IMR-90 (cell line): Measurements from ENCODE around the gene SLX9. TPM values are rescaled to one million over a fixed set of nuclear protein-coding genes. Genes with fewer than 3 reads are reported as not detected.
A peak's percentile ranks its signal among the peaks of the same experiment; 100 is the strongest.

Experiments used
- ATAC-seq: fragments of 200-7000 bp; cut with Tn5 transposase; 2 replicates; pipeline ENCODE4 v1.9.1; 2020; ENCODE audit warnings: low read depth, mild to moderate bottlenecking, moderate library complexity
- BruUV-seq: library from RNA; stranded (reverse); fragments of 400-500 nt; replicated peaks from 2 replicates; lab custom pipeline; 2021; lab: Mats Ljungman, UMichigan
- CTCF ChIA-PET: fragments of 300-600 bp; formaldehyde crosslinking; extraction: SDS; loops from one replicate; lab custom pipeline; 2021; ENCODE audit warnings: antibody characterized with exemption; lab: Yijun Ruan, JAX
- POLR2A ChIA-PET: fragments of 300-600 bp; sonication (Branson Sonifier 250); formaldehyde crosslinking; loops from one replicate; lab custom pipeline; 2022; ENCODE audit warnings: antibody characterized with exemption; ENCODE audit not compliant: unreplicated experiment; lab: Charles Lee
- DNase-seq: peaks from one replicate; pipeline ENCODE4 v3.0.0; 2013
- H2AFZ ChIP-seq: replicated peaks from 2 replicates; pipeline ENCODE3; 2013; ENCODE audit warnings: low read length, mild to moderate bottlenecking; ENCODE audit not compliant: poor library complexity
- H2AK5ac ChIP-seq: 2 replicates; pipeline ENCODE4 v1.6.1; 2013; ENCODE audit warnings: low read depth, low read length, inconsistent platforms
- H2AK9ac ChIP-seq: replicated peaks from 2 replicates; pipeline ENCODE3; 2013; ENCODE audit warnings: mild to moderate bottlenecking, low read depth, low read length, moderate library complexity; ENCODE audit not compliant: poor library complexity
- H2BK120ac ChIP-seq: 2 replicates; pipeline ENCODE4 v1.6.1; 2013; ENCODE audit warnings: low read depth, low read length, inconsistent platforms
- H2BK15ac ChIP-seq: 3 replicates; pipeline ENCODE4 v1.6.1; 2013; ENCODE audit warnings: low read depth, low read length, inconsistent platforms
- H2BK20ac ChIP-seq: 2 replicates; pipeline ENCODE4 v1.6.1; 2013; ENCODE audit warnings: low read depth, mild to moderate bottlenecking, inconsistent platforms, low read length, moderate library complexity
- H2BK5ac ChIP-seq: 2 replicates; pipeline ENCODE4 v1.6.1; 2013; ENCODE audit warnings: mild to moderate bottlenecking, low read depth, low read length, inconsistent platforms; ENCODE audit not compliant: poor library complexity, severe bottlenecking
- H3K14ac ChIP-seq: replicated peaks from 2 replicates; pipeline ENCODE4 v1.6.1; 2013; ENCODE audit warnings: low read depth, low read length, inconsistent platforms
- H3K18ac ChIP-seq: 2 replicates; pipeline ENCODE4 v1.6.1; 2013; ENCODE audit warnings: low read depth, low read length, control low read depth
- H3K23ac ChIP-seq: 2 replicates; pipeline ENCODE4 v1.6.1; 2013; ENCODE audit warnings: low read depth, low read length, inconsistent platforms
- H3K27ac ChIP-seq: 2 replicates; pipeline ENCODE4 v1.5.1; 2013; ENCODE audit warnings: mild to moderate bottlenecking, control low read depth, low read length; ENCODE audit not compliant: insufficient read depth
- H3K27me3 ChIP-seq: 2 replicates; pipeline ENCODE4 v1.6.1; 2013; ENCODE audit warnings: low read length; ENCODE audit not compliant: control insufficient read depth, insufficient read depth
- H3K36me3 ChIP-seq: 2 replicates; pipeline ENCODE4 v1.6.1; 2013; ENCODE audit warnings: low read length, mixed read lengths; ENCODE audit not compliant: control insufficient read depth, insufficient read depth
- H3K4ac ChIP-seq: 2 replicates; pipeline ENCODE4 v1.6.1; 2013; ENCODE audit warnings: low read depth, low read length, inconsistent platforms
- H3K4me1 ChIP-seq: 2 replicates; pipeline ENCODE4 v1.6.1; 2013; ENCODE audit warnings: low read length, mixed read lengths; ENCODE audit not compliant: control insufficient read depth, insufficient read depth
- H3K4me2 ChIP-seq: 2 replicates; pipeline ENCODE4 v1.6.1; 2013; ENCODE audit warnings: low read depth, mild to moderate bottlenecking, control low read depth, low read length, moderate library complexity
- H3K4me3 ChIP-seq: 2 replicates; pipeline ENCODE4 v1.5.1; 2013; ENCODE audit warnings: low read depth, mild to moderate bottlenecking, control low read depth, low read length, moderate library complexity; ENCODE audit not compliant: insufficient read depth
- H3K56ac ChIP-seq: 2 replicates; pipeline ENCODE4 v1.6.1; 2013; ENCODE audit warnings: low read length, inconsistent platforms; ENCODE audit not compliant: insufficient read depth; ENCODE audit errors: extremely low read depth
- H3K79me1 ChIP-seq, 2 experiments: 2 replicates each; pipeline ENCODE4 v1.6.1; 2013; ENCODE audit warnings: low read length in 2 of 2, inconsistent platforms in 1 of 2, low read depth in 1 of 2
- H3K9ac ChIP-seq: 2 replicates; pipeline ENCODE4 v1.6.1; 2013; ENCODE audit warnings: low read depth, low read length, control low read depth
- H3K9me1 ChIP-seq: 2 replicates; pipeline ENCODE4 v1.6.1; 2013; ENCODE audit warnings: low read length, inconsistent platforms; ENCODE audit not compliant: insufficient read depth
- H3K9me3 ChIP-seq: 2 replicates; pipeline ENCODE4 v1.6.1; 2013; ENCODE audit warnings: low read length; ENCODE audit not compliant: control insufficient read depth, insufficient read depth
- H4K20me1 ChIP-seq: 2 replicates; pipeline ENCODE4 v1.6.1; 2013; ENCODE audit warnings: low read length, inconsistent platforms; ENCODE audit not compliant: insufficient read depth
- H4K5ac ChIP-seq: 2 replicates; pipeline ENCODE4 v1.6.1; 2013; ENCODE audit warnings: mild to moderate bottlenecking, low read depth, low read length, control low read depth
- H4K8ac ChIP-seq, 2 experiments: 2 replicates each; pipeline ENCODE4 v1.6.1; 2013; ENCODE audit warnings: low read depth in 2 of 2, low read length in 2 of 2, control low read depth in 1 of 2, inconsistent platforms in 1 of 2
- H4K91ac ChIP-seq: 2 replicates; pipeline ENCODE4 v1.6.1; 2013; ENCODE audit warnings: low read depth, low read length, inconsistent platforms; ENCODE audit not compliant: insufficient read depth
- BHLHE40 ChIP-seq: fragments of 150-350 bp; IDR thresholded peaks from 2 replicates; pipeline ENCODE4 v1.6.1; 2016; ENCODE audit warnings: mild to moderate bottlenecking, low read depth, low read length
- CEBPB ChIP-seq: IDR thresholded peaks from 2 replicates; pipeline ENCODE4 v1.6.1; 2012; ENCODE audit warnings: low read depth, low read length, improper control_type of control experiment
- CHD1 ChIP-seq: IDR thresholded peaks from 2 replicates; pipeline ENCODE4 v1.6.1; 2012; ENCODE audit warnings: low read depth, low read length, improper control_type of control experiment
- MAFK ChIP-seq: IDR thresholded peaks from 2 replicates; pipeline ENCODE4 v1.6.1; 2012; ENCODE audit warnings: low read depth, low read length, improper control_type of control experiment
- MAZ ChIP-seq: IDR thresholded peaks from 2 replicates; pipeline ENCODE4 v1.6.1; 2012; ENCODE audit warnings: low read depth, mild to moderate bottlenecking, low read length, improper control_type of control experiment, moderate library complexity, borderline replicate concordance
- MXI1 ChIP-seq: IDR thresholded peaks from 2 replicates; pipeline ENCODE4 v1.6.1; 2012; ENCODE audit warnings: low read depth, mild to moderate bottlenecking, low read length, moderate library complexity, borderline replicate concordance
- POLR2A ChIP-seq: IDR thresholded peaks from 2 replicates; pipeline ENCODE4 v1.6.1; 2012; ENCODE audit warnings: mild to moderate bottlenecking, low read depth, low read length
- RAD21 ChIP-seq: IDR thresholded peaks from 2 replicates; pipeline ENCODE4 v1.6.1; 2012; ENCODE audit warnings: low read length, improper control_type of control experiment
- RCOR1 ChIP-seq: IDR thresholded peaks from 2 replicates; pipeline ENCODE4 v1.6.1; 2012; ENCODE audit warnings: mild to moderate bottlenecking, low read length, improper control_type of control experiment; ENCODE audit not compliant: insufficient replicate concordance
- RFX5 ChIP-seq: IDR thresholded peaks from 2 replicates; pipeline ENCODE4 v1.8.0; 2012; ENCODE audit warnings: low read depth, mild to moderate bottlenecking, low read length, moderate library complexity
- SMC3 ChIP-seq: fragments of 150-350 bp; IDR thresholded peaks from 2 replicates; pipeline ENCODE4 v1.6.1; 2016; ENCODE audit warnings: low read depth, mild to moderate bottlenecking, antibody characterized with exemption, low read length, moderate library complexity
- WGBS, 2 experiments: methylation state at CpG; one replicate each; pipeline versions ENCODE4 v1.1.5 to v1.1.7; 2013; ENCODE audit warnings: missing lambda C conversion rate in 2 of 2; ENCODE audit not compliant: insufficient read length in 1 of 2; ENCODE audit errors: extremely low coverage in 2 of 2; 5-methylcytosine and 5-hydroxymethylcytosine counted together
- dilution Hi-C: fragments of 300-500 bp; cut with HindIII; formaldehyde crosslinking; loops from one replicate; pipeline ENCODE4 v1.14.3; 2018; ENCODE audit warnings: low sequenced_read_pairs; ENCODE audit not compliant: unreplicated experiment
- in situ Hi-C: fragments of 300-500 bp; cut with MboI; formaldehyde crosslinking; loops from 3 replicates; pipeline ENCODE4 v1.14.3; 2019; ENCODE audit warnings: low sequenced_read_pairs, inconsistent platforms, mixed read lengths
- intact Hi-C: fragments of 100-400 bp; cut with micrococcal nuclease; formaldehyde crosslinking; loops from 2 replicates; pipeline ENCODE4 v1.10.0; 2022
- polyA plus RNA-seq, 3 experiments: library from polyadenylated mRNA; depleted of rRNA; stranded (reverse); fragments of >200 nt; gene quantifications; 2 replicates each; pipeline ENCODE4 v1.2.3, GENCODE V29; 2012; ENCODE audit warnings: low replicate concordance in 1 of 3
- total RNA-seq: library from RNA; depleted of rRNA; stranded (reverse); fragments of >200 nt; gene quantifications from 2 replicates; pipeline ENCODE4 v1.2.3, GENCODE V29; 2012
- TF ChIP-seq, protein P1 (sequence below): conservative IDR thresholded peaks from 2 replicates; pipeline ENCODE4 v1.5.1; 2012; ENCODE audit warnings: mild to moderate bottlenecking, low read depth, low read length, improper control_type of control experiment
- TF ChIP-seq, protein P2 (sequence below): fragments of 150-350 bp; IDR thresholded peaks from 2 replicates; pipeline ENCODE4 v1.6.1; 2017; ENCODE audit warnings: mild to moderate bottlenecking, antibody characterized with exemption, low read length, low read depth

Gene SLX9
- total and polyA plus RNA-seq, 2 of the 4 experiments (the other 2 are of a cell fraction), result 10.4 to 21.7 TPM

GRCh38 chr21:45004059-45004422 is 64.2 kb downstream of the SLX9 start (continued):
- no peak for TF ChIP-seq RCOR1
- no peak for TF ChIP-seq MXI1

- CTCF ChIA-PET, result no interaction called here
- no peak overlapping the region for H3K4me2 ChIP-seq
- in situ Hi-C loops, result no loop called here
- TF ChIP-seq SMC3 (no peak), BHLHE40 (no peak), RAD21 (no peak), CHD1 (no peak), MXI1 (no peak), RFX5 (no peak), CEBPB (no peak), POLR2A (no peak), RCOR1 (no peak), MAFK (no peak), MAZ (no peak)
- TF ChIP-seq, protein P1, sequence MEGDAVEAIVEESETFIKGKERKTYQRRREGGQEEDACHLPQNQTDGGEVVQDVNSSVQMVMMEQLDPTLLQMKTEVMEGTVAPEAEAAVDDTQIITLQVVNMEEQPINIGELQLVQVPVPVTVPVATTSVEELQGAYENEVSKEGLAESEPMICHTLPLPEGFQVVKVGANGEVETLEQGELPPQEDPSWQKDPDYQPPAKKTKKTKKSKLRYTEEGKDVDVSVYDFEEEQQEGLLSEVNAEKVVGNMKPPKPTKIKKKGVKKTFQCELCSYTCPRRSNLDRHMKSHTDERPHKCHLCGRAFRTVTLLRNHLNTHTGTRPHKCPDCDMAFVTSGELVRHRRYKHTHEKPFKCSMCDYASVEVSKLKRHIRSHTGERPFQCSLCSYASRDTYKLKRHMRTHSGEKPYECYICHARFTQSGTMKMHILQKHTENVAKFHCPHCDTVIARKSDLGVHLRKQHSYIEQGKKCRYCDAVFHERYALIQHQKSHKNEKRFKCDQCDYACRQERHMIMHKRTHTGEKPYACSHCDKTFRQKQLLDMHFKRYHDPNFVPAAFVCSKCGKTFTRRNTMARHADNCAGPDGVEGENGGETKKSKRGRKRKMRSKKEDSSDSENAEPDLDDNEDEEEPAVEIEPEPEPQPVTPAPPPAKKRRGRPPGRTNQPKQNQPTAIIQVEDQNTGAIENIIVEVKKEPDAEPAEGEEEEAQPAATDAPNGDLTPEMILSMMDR, result no peak
- TF ChIP-seq, protein P2, sequence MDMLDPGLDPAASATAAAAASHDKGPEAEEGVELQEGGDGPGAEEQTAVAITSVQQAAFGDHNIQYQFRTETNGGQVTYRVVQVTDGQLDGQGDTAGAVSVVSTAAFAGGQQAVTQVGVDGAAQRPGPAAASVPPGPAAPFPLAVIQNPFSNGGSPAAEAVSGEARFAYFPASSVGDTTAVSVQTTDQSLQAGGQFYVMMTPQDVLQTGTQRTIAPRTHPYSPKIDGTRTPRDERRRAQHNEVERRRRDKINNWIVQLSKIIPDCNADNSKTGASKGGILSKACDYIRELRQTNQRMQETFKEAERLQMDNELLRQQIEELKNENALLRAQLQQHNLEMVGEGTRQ, result no peak
Observed at GRCh38 chr21:45004481-45005247, 64.8 kb downstream of the SLX9 start.

More at GRCh38 chr21:45004481-45005247, 64.8 kb downstream of the SLX9 start:
- BruUV-seq, result no TSS peak
- intact Hi-C loops, result no loop called here
- peaks cover 3% of the 10 kb centered on the region for H3K4me1 ChIP-seq
- no peak overlapping the region for H2BK15ac ChIP-seq
- H3K4me3 ChIP-seq, result no peak overlapping the region
- DNase-seq, result peak; percentile 32
- peaks cover 20% of the 10 kb centered on the region for H3K9me3 ChIP-seq
- no peak overlapping the region for H3K56ac ChIP-seq
- no peaks in the 10 kb centered on the region for H4K20me1 ChIP-seq
- H4K91ac ChIP-seq, result no peak overlapping the region
- H2AK5ac ChIP-seq, result peak overlapping the region; percentile 8; the same call in 1 of the 2 replicates
- H3K4ac ChIP-seq, result no peak overlapping the region
- no peak overlapping the region for H3K27ac ChIP-seq
- peak overlapping the region; percentile 30; the same call in 1 of the 2 replicates for H2BK20ac ChIP-seq
- POLR2A ChIA-PET, result no interaction called here
- no peak overlapping the region for H4K8ac ChIP-seq
- H3K23ac ChIP-seq, result no peak overlapping the region
- dilution Hi-C loops, result no loop called here
- H3K9me1 ChIP-seq, result no peaks in the 10 kb centered on the region
- no peak overlapping the region for H4K5ac ChIP-seq
- peaks cover 2% of the 10 kb centered on the region; the same call in 1 of the 2 replicates for H3K27me3 ChIP-seq
- no peak overlapping the region for H2BK120ac ChIP-seq
- no peak overlapping the region for H3K18ac ChIP-seq
- H2AK9ac ChIP-seq, result peak overlapping the region; percentile 15
- no peak overlapping the region for H3K9ac ChIP-seq
- H3K79me1 ChIP-seq, result no peaks in the 10 kb centered on the region
- H2AFZ ChIP-seq, result no peak overlapping the region
- H3K14ac ChIP-seq, result no peak overlapping the region
- no peak overlapping the region for H2BK5ac ChIP-seq
- ATAC-seq, result no peak
- WGBS, 2 experiments, result 96% methylated on average over 26 of the region's 40 CpGs; no CpG with 5 or more reads in 1 of the 2 experiments
- no peaks in the 10 kb centered on the region for H3K36me3 ChIP-seq
